GM15510 (cell line): ENCODE results near the gene PODNL1.

ENCODE experiments used
- POLR2A ChIP-seq: IDR thresholded peaks from 3 replicates; pipeline ENCODE4 v1.6.1; 2011; ENCODE audit warnings: borderline replicate concordance; ENCODE audit not compliant: insufficient read length; ENCODE audit errors: extremely low read depth

Gene PODNL1, protein sequence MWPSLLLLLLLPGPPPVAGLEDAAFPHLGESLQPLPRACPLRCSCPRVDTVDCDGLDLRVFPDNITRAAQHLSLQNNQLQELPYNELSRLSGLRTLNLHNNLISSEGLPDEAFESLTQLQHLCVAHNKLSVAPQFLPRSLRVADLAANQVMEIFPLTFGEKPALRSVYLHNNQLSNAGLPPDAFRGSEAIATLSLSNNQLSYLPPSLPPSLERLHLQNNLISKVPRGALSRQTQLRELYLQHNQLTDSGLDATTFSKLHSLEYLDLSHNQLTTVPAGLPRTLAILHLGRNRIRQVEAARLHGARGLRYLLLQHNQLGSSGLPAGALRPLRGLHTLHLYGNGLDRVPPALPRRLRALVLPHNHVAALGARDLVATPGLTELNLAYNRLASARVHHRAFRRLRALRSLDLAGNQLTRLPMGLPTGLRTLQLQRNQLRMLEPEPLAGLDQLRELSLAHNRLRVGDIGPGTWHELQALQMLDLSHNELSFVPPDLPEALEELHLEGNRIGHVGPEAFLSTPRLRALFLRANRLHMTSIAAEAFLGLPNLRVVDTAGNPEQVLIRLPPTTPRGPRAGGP

DNA sequence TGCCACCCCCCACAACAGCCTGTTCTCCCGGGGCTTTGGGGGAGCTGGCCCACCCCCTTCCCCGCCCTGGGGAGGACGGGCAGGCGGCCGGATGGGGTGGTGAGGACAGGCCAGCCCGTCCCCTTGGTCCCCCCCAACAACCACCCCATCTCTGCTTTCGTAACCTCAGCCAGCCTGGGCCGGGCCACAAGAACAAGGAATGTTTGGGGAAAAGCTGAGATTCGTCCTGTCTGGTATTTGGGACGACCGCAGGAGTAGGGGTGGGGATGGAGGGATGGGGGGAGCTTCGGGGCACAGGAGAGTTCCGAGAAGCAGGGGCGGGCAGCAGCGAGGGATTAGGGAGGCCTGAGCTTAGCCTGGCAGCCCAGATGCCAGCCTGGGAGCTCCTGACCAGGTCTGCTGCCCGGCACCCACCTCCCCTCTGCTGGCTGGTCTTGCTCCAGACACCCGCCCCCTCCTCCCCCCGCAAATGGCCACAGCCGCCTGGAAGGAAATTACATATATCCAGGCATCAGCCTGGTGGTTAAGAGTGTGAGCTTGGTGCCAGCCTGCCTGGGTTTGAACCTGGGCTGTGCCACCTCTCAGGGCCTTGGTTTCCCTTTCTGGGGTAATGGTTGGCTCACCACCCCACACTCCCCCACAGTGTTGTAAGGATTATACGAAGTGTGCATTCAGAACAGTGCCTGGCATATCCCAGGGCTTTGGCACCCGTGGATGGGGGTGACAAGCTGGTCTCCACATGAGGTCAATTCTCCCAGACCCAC is at the start of gene PODNL1:
Gene PODNL1, minus strand, starts transcription at position 117 of the 764 bp plus-strand sequence. CDS start 236 bp downstream, outside the sequence.
- no peak for TF ChIP-seq POLR2A

DNA sequence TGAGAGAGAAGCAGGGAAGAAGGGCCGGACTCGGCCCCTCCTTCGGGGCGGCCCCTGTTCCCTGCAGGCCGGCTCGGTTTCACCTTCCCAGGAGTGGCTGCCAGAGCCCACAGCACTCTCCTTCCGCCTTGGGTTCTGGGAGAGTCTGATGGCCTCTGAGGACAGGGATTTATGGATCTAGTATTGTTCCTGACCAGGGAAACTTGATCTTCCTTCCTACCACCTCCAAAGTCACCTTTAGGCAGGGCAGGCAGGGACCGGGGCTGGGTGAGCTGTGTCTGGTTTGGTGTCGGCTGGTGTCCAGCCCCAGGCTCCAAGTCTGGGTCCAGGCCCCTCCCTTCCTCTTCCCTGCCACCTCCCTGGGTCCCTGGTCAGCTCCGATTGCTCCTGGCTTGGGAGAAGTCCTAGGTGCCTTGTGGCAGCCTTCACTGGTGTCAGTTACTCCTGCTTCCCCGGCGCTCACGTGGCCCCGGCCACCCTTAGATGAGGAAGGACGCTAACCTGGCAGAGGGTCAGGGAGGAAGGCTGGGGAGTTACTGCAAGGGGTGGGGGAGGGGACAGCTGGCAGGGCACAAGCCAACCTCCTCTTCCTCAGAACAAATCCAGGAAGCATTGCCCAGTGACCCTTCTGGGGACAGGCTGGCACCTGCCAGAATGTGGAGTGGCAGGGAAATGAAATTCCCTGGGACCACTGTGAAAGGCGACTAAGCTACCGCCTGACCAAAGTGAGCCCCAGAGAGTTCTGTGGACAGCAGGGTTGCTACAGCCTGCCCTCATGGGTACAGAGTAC is 49.1 kb upstream of the PODNL1 start:
- no peak for TF ChIP-seq POLR2A

DNA sequence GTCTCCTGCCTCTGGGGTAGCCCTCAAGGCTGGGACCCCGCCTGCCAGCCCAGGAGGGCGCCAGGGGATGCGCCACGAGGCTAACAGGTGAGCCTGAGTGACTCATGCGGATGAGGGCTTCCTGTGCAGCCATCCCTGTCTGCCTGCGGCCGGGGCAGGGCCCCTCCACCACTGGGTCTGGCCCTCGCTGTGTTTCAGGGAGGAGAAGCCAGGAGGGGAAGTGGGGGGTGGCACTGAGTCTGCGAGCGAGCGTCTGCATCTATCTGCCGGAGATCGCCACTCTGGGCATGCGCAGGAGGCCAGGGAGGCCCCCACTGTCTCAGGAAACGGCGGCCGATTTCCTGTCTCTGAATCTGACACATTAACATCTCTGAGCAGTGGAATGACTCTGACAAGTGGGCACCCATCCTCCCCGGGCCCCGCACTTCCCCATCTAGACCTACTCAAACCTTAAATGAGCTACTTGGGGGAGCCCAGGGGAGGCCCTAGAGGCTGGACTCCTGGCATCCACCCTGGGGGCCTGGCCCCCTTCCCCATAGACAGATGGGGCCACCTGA is 48.2 kb upstream of the PODNL1 start:
- peak; percentile 74 for TF ChIP-seq POLR2A

DNA sequence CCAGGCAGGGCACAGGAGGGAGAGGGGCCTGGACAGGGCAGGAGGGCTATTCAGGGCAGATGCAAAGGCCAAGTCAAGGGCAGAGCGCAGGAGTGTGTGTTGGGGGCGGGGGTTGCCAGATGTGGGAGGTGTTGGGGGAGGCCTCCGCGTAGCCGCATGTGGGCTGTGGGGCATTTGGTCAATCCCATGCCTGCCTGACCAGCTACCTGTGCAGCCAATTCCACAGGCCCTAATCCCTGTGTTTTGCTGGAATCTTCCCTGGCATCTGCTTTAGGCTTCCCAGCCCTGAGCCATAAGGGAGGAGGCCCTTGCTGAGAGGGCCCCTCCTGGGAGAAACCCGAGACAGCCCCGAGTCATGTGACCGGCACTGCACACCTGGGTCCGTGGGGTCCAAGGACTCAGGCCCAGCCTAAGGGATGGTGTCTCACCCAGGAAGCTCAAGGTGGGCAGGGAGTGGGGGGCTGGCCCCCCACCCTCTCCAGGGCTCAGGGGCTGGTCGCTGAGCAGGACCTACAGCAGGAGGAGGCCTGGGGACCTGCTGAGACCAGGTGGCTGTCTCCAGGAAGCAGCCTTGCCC is 47.6 kb upstream of the PODNL1 start:
- no peak for TF ChIP-seq POLR2A

DNA sequence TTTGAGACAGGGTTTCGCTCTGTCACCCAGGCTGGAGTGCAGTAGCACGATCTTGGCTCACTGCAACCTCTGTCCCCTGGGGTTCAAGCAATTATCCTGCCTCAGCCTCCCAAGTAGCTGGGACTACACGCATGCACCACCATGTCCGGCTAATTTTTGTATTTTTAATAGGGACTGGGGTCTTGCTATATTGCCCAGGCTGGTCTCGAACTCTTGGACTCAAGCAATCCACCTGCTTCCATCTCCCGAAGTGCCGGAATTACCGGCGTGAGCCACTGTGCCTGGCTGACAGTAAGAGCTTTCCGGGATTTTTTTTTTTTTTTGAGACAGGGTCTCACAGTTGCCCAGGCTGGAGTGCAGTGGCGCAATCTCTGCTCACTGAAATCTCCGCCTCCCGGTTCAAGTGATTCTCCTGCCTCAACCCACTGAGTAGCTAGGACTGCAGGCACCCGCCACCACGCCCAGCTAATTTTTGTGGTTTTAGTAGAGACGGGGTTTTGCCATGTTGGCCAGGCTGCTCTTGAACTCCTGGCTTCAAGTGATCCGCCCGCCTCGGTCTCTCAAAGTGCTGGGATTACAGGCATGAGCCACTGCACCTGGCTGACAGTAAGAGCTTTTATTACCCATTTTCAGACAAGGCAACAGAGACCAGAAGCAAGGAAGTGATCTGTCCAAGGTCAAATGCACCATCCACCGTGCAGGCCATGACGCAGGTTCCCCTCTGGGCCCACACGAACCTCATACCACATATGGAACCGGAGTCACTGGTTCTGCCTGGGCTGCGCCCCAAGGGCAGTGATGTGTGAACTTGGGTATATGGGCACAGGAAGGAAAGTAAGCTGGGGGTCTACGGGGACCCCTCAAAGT is 46.9 kb upstream of the PODNL1 start:
- TF ChIP-seq POLR2A, result no peak

DNA sequence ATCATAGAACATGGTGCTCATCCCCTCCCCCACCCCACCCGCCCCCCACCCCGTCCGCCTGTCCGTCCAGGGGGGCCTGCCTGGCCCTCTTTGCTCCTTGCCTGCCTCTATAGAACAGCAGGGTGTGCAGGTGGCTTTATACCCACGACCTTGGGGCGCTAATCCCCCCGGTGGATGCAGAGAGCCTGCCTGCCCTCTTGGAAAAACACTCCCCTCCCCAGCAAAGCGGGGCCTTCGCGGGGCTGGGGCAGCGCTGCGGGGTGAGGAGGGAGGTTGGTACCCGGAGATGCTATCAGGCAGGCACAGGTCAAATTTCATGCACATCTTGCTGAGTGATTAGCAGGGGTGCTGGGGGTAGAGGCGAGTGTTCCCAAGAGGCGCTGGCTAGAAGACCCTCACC is 46.0 kb upstream of the PODNL1 start:
- no peak for TF ChIP-seq POLR2A

DNA sequence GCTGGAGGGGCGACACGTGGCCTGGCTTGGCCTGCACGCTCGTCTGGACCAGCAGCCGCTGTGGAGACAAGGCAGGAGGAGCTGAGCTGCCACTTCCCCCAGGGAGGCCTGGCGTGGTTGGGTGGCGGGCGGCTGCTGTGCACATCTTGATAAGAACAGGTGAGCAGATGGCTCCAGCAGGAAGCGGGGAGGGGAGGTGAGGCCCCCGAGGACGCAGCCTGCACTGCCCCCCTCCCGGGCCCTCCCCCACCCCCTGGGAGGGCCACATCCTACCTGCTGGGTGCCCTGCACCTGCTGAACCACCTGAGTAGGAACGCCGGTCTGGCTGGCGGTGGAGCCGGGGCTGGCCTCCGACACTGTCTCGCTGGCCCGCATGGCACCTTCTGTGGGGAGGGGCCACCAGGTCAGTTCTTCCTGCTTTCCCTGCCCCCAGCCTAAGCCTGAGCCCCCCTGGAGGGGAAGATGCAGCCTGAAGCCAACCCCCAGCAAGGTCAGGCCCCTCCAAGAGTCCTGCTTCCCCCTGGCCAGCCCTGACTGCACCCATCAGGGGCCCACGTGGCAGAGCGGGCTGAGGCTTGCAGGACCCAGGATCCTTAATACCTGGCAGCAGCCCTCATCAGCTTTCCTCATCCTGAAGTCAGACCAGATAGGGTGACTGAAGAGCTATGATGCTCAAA is 45.1 kb upstream of the PODNL1 start:
- no peak for TF ChIP-seq POLR2A

DNA sequence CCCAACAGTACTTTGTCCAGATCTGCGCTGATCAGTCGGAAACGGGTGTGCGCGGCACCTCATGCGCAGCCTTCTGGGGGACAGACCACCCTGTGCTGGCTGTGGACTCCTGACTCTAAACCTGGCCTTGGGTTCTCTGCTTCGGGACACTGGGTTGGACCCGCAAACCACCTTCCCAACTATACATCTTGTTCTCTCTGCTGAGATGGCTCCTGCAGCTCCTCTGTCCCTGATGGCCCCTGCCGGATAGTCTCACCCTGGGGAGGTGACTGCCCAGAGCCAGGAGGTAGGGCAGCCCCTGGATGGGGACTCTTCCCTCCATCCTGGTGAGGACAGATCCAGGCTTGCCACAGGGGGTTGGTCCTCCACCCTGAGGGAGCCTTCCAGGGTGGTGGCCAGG is 44.6 kb upstream of the PODNL1 start:
- no peak for TF ChIP-seq POLR2A

DNA sequence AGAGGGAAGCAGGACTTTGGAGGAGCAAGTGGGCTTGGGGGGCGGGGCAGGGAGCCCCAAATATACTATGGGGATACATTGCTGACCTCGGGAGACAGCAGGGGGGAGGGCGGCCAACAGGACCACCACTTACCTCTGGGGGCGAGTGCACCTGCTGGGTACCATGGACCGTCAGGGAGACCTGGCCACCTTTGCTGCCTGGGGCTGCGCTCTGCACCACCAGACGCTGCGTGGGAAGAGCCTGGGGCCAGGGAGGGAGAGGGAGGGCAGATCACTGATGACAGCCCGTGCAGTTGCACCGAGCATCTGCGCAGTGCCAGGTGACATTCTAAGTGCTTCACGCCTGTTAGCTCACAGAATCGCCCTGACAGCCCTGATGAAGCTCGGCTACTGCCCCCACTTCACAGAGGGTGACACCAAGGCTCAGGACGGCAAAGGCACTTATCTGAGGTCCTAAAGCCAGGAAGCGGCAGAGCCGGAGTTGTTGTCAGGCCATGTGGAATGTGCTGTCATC is 43.8 kb upstream of the PODNL1 start:
- no peak for TF ChIP-seq POLR2A

DNA sequence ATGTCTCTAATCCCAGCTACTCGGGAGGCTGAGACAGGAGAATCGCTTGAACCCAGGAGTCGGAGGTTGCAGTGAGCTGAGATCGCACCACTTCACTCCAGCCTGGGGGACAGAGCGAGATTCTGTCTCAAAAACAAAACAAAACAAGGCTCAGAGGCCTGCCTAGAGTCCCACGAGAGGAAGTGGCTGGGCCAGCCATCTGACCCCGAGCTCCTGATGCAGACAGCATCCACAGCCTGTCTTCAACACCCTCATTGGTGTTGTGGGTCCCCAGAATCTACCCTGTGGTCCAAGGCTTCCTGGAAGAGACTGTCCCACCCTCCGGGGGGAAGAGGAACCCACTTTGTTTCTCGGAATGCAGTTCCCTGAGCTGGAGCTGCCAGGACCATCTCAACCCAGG is 43.2 kb upstream of the PODNL1 start:
- TF ChIP-seq POLR2A, result no peak

DNA sequence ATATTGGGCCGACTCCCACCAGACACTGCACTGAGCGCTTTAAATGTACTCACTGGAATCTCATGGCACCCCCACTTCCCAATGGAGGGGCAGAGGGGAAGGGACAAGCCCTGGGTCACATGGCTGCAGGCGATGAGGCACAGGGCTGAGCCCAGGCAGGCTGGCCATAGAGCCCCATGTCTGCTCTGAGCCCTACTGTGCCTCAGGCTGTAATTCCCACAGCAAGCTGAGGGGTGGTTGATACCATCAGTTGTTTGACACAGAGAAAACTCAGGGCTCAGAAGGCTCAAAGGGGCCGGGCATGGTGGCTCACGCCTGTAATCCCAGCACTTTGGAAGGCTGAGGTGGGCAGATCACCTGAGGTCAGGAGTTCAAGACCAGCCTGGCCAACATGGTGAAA is 42.8 kb upstream of the PODNL1 start:
- no peak for TF ChIP-seq POLR2A

DNA sequence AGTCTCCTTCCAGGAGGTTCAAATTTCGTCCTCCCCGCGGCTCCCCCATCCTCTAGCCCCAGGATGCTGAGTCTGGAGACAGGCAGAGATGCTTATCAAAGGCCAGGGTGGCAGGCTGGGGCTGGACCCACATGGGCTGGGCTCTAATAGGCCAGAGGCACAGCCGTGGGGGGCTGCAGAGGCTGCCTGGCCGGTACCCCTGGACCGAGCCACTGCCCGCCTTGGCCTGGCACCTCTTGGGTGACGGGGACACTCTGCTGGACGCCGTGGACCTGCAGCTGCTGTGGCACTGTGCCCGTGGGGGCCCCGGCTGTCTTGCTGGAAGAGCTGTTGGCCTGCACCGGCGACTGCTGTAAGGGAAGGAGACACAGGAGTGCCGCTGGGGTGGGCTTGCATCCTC is 42.1 kb upstream of the PODNL1 start:
- no peak for TF ChIP-seq POLR2A
